Thoracic aorta (tissue), 2 donors: ENCODE data around the gene TRERF1. TPM values are rescaled to one million over a fixed set of nuclear protein-coding genes. Genes with fewer than 3 reads are reported as not detected.
"Not testable (repeated sequence)": the region's sequence is repeated elsewhere in the genome, so short reads cannot be mapped to it uniquely, and the experiment has no call there.

ENCODE experiments used
- ATAC-seq: fragments of 150-250 bp; one replicate; pipeline ENCODE4 v1.8.0; 2017; ENCODE audit warnings: low read depth; ENCODE audit not compliant: insufficient number of reproducible peaks, low FRiP score
- DNase-seq: peaks from one replicate; pipeline ENCODE4 v3.0.0-alpha.2; 2020; ENCODE audit warnings: low spot score
- H3K27ac ChIP-seq, 2 donors: fragments of 200-600 bp; sonication (generic); 1 replicate in 1 of 2; 2 replicates in 1 of 2; pipeline ENCODE4 v1.5.1; 2016; ENCODE audit warnings: mild to moderate bottlenecking in 2 of 2, moderate library complexity in 2 of 2
- H3K27me3 ChIP-seq: fragments of 200-600 bp; sonication (generic); replicated peaks from 2 replicates; pipeline ENCODE4 v1.6.0; 2016; ENCODE audit warnings: mild to moderate bottlenecking; ENCODE audit not compliant: insufficient read depth
- H3K36me3 ChIP-seq: fragments of 200-600 bp; sonication (generic); one replicate; pipeline ENCODE4 v1.5.1; 2016
- H3K4me1 ChIP-seq, 2 donors: fragments of 200-600 bp; sonication (generic); 1 replicate in 1 of 2; 2 replicates in 1 of 2; pipeline versions ENCODE4 v1.5.1 to v1.6.0; 2016; ENCODE audit warnings: low read depth in 2 of 2, mild to moderate bottlenecking in 1 of 2; ENCODE audit not compliant: control insufficient read depth in 1 of 2
- H3K4me3 ChIP-seq: fragments of 200-600 bp; sonication (generic); 2 replicates; pipeline ENCODE4 v1.5.1; 2016; ENCODE audit warnings: mild to moderate bottlenecking
- H3K9me3 ChIP-seq: fragments of 200-600 bp; sonication (generic); 2 replicates; pipeline ENCODE4 v1.5.1; 2016
- CTCF ChIP-seq: fragments of 200-600 bp; sonication (generic); IDR thresholded peaks from one replicate; pipeline ENCODE4 v1.5.1; 2019; ENCODE audit warnings: antibody characterized with exemption
- total RNA-seq, 2 donors: library from RNA; depleted of rRNA; stranded (reverse); fragments of >200 nt; gene quantifications; one replicate each; pipeline versions ENCODE4 v1.1.0 to v1.2.3, GENCODE V29; 2016

TRERF1 gene
- total RNA-seq, 2 donors from 2014 or later: 4.6 to 5.0 TPM

- peak within 1 kb of the TSS; percentile 79 to 80 for H3K27ac ChIP-seq
- H3K4me1 ChIP-seq: peaks cover 9 to 17% of the 10 kb centered on the region in 2 donors
- peak within 1 kb of the TSS; percentile 98 for H3K4me3 ChIP-seq
- ATAC-seq: peak; percentile 94
- no peaks in the 10 kb centered on the region for H3K27me3 ChIP-seq
- no peaks in the 10 kb centered on the region for H3K9me3 ChIP-seq
- DNase-seq: peak; percentile 77
- TF ChIP-seq CTCF: no peak
- peaks cover 4% of the 10 kb centered on the region for H3K36me3 ChIP-seq
Measured at GRCh38 chr6:42217519-42218367, 234.0 kb downstream of the TRERF1 start, which contains the start of gene MRPS10. Gene MRPS10, minus strand, starts transcription at chr6:42217861. Its CDS starts 12 bp downstream, at chr6:42217849.

- no peak for TF ChIP-seq CTCF
- ATAC-seq (peak; percentile 13), DNase-seq (no peak)
- Histone ChIP-seq H3K36me3 (peaks cover 7% of the 10 kb centered on the region), H3K27me3 (no peaks in the 10 kb centered on the region), H3K27ac (peak overlapping the region; percentile 79 to 80), H3K4me1 (peaks cover 9 to 17% of the 10 kb centered on the region in 2 donors), H3K4me3 (peak overlapping the region; percentile 98), H3K9me3 (no peaks in the 10 kb centered on the region)
Measured at GRCh38 chr6:42217157-42217518, 234.6 kb downstream of the TRERF1 start.

GRCh38 chr6:42216495-42216894 is 235.2 kb downstream of the TRERF1 start:
- H3K4me1 ChIP-seq: peaks cover 9 to 17% of the 10 kb centered on the region in 2 donors
- DNase-seq, ATAC-seq, H3K27ac ChIP-seq, H3K27me3 ChIP-seq, H3K9me3 ChIP-seq: not testable (repeated sequence)
- H3K4me3 ChIP-seq: peak overlapping the region; percentile 98
- H3K36me3 ChIP-seq: peaks cover 11% of the 10 kb centered on the region

- Histone ChIP-seq H3K36me3 (peaks cover 37% of the 10 kb centered on the region), H3K4me3 (no peak overlapping the region)
Measured at GRCh38 chr6:42212442-42212841, 239.3 kb downstream of the TRERF1 start.

GRCh38 chr6:42211726-42212125 is 240.0 kb downstream of the TRERF1 start:
- TF ChIP-seq CTCF: no peak
- ATAC-seq: no peak
- peaks cover 37% of the 10 kb centered on the region for H3K36me3 ChIP-seq

More at GRCh38 chr6:42212442-42212841, 239.3 kb downstream of the TRERF1 start:
- no peak for ATAC-seq
- H3K9me3 ChIP-seq: no peaks in the 10 kb centered on the region
- no peak for TF ChIP-seq CTCF
- H3K27me3 ChIP-seq: no peaks in the 10 kb centered on the region
- H3K4me1 ChIP-seq: peaks cover 9 to 13% of the 10 kb centered on the region in 2 donors
- H3K27ac ChIP-seq: no peak overlapping the region
- DNase-seq: no peak

More at GRCh38 chr6:42211726-42212125, 240.0 kb downstream of the TRERF1 start:
- H3K27me3 ChIP-seq: no peaks in the 10 kb centered on the region
- no peak overlapping the region for H3K4me3 ChIP-seq
- peaks cover 4 to 8% of the 10 kb centered on the region in 2 donors for H3K4me1 ChIP-seq
- no peaks in the 10 kb centered on the region for H3K9me3 ChIP-seq
- H3K27ac ChIP-seq: no peak overlapping the region
- no peak for DNase-seq
